ENCODE measurements around the gene FAAP100. TPM values are rescaled to one million over a fixed set of nuclear protein-coding genes. Genes with fewer than 3 reads are reported as not detected.

Gene FAAP100
- total and polyA plus RNA-seq, 7 donors, result 6.6 to 27.2 (median 10.9) TPM

GRCh38 chr17:81566461-81567126 is 14.4 kb upstream of the FAAP100 start:
- WGBS, 2 donors, result 8 to 18% methylated on average over 8 of the region's 8 CpGs
- Histone ChIP-seq H3K27ac (peak overlapping the region; percentile 76 to 86 (median 84)), H3K9me3 (no peaks in the 10 kb centered on the region), H3K27me3 (no peaks in the 10 kb centered on the region), H3K36me3 (peaks cover 42 to 75% (median 51%) of the 10 kb centered on the region in 4 donors), H3K4me3 (peak overlapping the region in 3 of 4 donors; percentile 22 to 33 (median 23)), H3K4me1 (peaks cover 0 to 50% (median 40%) of the 10 kb centered on the region in 4 donors)
- intact Hi-C loops (cut with DNase I), result loop anchor here (2.0 to 5.0 kb wide), 3 partner anchors 14 to 52 kb away; partner anchors contain the start of gene FAAP100
- TF ChIP-seq POLR2AphosphoS5 (IDR thresholded peaks at IDR 0.05), result peak in 3 of 4 donors; percentile 62 to 72 (median 64)
- TF ChIP-seq EP300 (IDR thresholded peaks at IDR 0.05), result no peak
- peak; percentile 90 for DNase-seq

- TF ChIP-seq CTCF (IDR thresholded peaks at IDR 0.05), result no peak
- no peak for TF ChIP-seq EP300 (IDR thresholded peaks at IDR 0.05)
- no peak for TF ChIP-seq POLR2AphosphoS5 (IDR thresholded peaks at IDR 0.05)
- no peak for TF ChIP-seq POLR2A (IDR thresholded peaks at IDR 0.05)
- Histone ChIP-seq H3K9me3 (no peaks in the 10 kb centered on the region), H3K36me3 (peaks cover 31 to 73% (median 47%) of the 10 kb centered on the region in 4 donors), H3K4me1 (peaks cover 0 to 50% (median 40%) of the 10 kb centered on the region in 4 donors), H3K27ac (peak overlapping the region; percentile 76 to 86 (median 84)), H3K4me3 (no peak overlapping the region), H3K27me3 (no peaks in the 10 kb centered on the region)
- intact Hi-C loops (cut with DNase I), result loop anchor here (5.0 kb wide), 1 partner anchor 37 kb away; no protein-coding TSS in a partner anchor
- DNase-seq, result no peak
- WGBS, 2 donors, result 95 to 96% methylated on average over 16 of the region's 16 CpGs
Measured at GRCh38 chr17:81565231-81565630, 13.1 kb upstream of the FAAP100 start.

- Histone ChIP-seq H3K27ac (peak overlapping the region; percentile 6 to 86 (median 80)), H3K9me3 (no peaks in the 10 kb centered on the region), H3K4me1 (peaks cover 0 to 50% (median 40%) of the 10 kb centered on the region in 4 donors), H3K27me3 (no peaks in the 10 kb centered on the region), H3K4me3 (no peak overlapping the region), H3K36me3 (peaks cover 27 to 73% (median 45%) of the 10 kb centered on the region in 4 donors)
- intact Hi-C loops (cut with DNase I), result loop anchor here (5.0 kb wide), 1 partner anchor 38 kb away; no protein-coding TSS in a partner anchor
- TF ChIP-seq CTCF (IDR thresholded peaks at IDR 0.05) (no peak), EP300 (IDR thresholded peaks at IDR 0.05) (no peak), POLR2A (IDR thresholded peaks at IDR 0.05) (no peak), POLR2AphosphoS5 (IDR thresholded peaks at IDR 0.05) (no peak)
- no peak for DNase-seq
- WGBS, 2 donors, result 92 to 95% methylated on average over 17 of the region's 17 CpGs
Measured at GRCh38 chr17:81564778-81565177, 12.6 kb upstream of the FAAP100 start.

GRCh38 chr17:81563861-81564586 is 11.9 kb upstream of the FAAP100 start:
- Histone ChIP-seq H3K4me1 (peaks cover 0 to 49% (median 40%) of the 10 kb centered on the region in 4 donors), H3K27me3 (no peaks in the 10 kb centered on the region), H3K36me3 (peaks cover 24 to 71% (median 43%) of the 10 kb centered on the region in 4 donors), H3K27ac (peak overlapping the region in 1 of 4 donors; percentile 6), H3K9me3 (no peaks in the 10 kb centered on the region), H3K4me3 (no peak overlapping the region)
- WGBS, 2 donors, result 88 to 90% methylated on average over 10 of the region's 10 CpGs
- intact Hi-C loops (cut with DNase I), result no loop called here
- no peak for DNase-seq
- TF ChIP-seq POLR2AphosphoS5 (IDR thresholded peaks at IDR 0.05) (no peak), EP300 (IDR thresholded peaks at IDR 0.05) (no peak), POLR2A (IDR thresholded peaks at IDR 0.05) (no peak), CTCF (IDR thresholded peaks at IDR 0.05) (no peak)

GRCh38 chr17:81561494-81561885 is 9.3 kb upstream of the FAAP100 start:
- WGBS, 2 donors, result 86 to 88% methylated on average over 4 of the region's 4 CpGs
- Histone ChIP-seq H3K4me3 (no peak overlapping the region), H3K9me3 (no peaks in the 10 kb centered on the region), H3K27me3 (no peaks in the 10 kb centered on the region), H3K36me3 (peaks cover 35 to 87% (median 59%) of the 10 kb centered on the region in 4 donors), H3K27ac (no peak overlapping the region), H3K4me1 (peaks cover 0 to 24% (median 17%) of the 10 kb centered on the region in 4 donors)
- no peak for DNase-seq
- TF ChIP-seq CTCF (IDR thresholded peaks at IDR 0.05) (no peak), EP300 (IDR thresholded peaks at IDR 0.05) (no peak), POLR2A (IDR thresholded peaks at IDR 0.05) (no peak), POLR2AphosphoS5 (IDR thresholded peaks at IDR 0.05) (no peak)
- intact Hi-C loops (cut with DNase I), result no loop called here
